GM18505 (cell line): ENCODE data around the gene PPM1N.
"Not testable (repeated sequence)": the region's sequence is repeated elsewhere in the genome, so short reads cannot be mapped to it uniquely, and the experiment has no call there.

Source experiments
- ATAC-seq: cut with Tn5 transposase; IDR thresholded peaks from one replicate; pipeline ENCODE4 v1.9.1; 2021; ENCODE audit not compliant: unreplicated experiment
- POLR2A ChIP-seq: IDR thresholded peaks from 4 replicates; pipeline ENCODE4 v1.6.1; 2011; ENCODE audit warnings: borderline replicate concordance; ENCODE audit not compliant: insufficient read depth, insufficient read length; ENCODE audit errors: extremely low read depth

Gene PPM1N

GRCh38 chr19:45503909-45504308 is 5.7 kb downstream of the PPM1N start:
- ATAC-seq = no peak
- TF ChIP-seq POLR2A = no peak

DNA sequence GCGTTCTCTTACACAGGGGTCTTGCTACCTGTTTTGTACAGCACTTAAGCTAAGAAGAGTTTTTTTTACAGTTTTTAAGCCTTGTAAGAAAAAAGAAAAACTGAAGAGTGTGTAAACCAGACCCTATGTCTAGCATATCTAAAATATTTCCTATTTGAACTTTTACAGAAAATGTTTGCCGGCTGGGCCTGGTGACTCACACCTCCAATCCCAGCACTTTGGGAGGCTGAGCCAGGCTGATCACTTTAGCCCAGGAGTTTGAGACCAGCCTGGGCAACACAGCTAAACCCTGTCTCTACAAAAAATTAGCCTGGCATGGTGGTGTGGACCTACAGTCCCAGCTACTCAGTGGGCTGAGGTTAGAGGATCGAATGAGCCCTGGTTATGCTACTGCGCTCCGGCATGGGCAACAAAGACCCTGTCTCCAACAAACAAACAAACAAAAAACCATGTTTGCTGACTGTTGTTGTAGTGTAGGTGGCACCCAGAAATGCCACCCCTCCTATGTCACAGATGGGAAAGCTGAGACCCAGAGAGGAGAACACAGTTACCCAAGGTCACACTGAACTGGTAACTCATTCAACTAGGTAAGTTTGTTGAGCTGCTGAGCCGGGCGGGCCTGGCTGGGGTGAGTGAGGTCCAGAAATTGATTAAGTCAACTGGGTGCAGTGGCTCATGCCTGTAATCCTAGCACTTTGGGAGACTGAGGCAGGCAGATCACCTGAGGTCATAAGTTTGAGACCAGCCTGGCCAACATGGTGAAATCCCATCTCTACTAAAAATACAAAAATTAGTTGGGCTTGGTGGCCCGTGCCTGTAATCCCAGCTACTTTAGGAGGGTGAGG is 7.1 kb downstream of the PPM1N start:
- TF ChIP-seq POLR2A = no peak
- ATAC-seq = no peak

- ATAC-seq = no peak
- TF ChIP-seq POLR2A = no peak
These were observed 7.7 kb downstream of the PPM1N start for GRCh38 chr19:45505996-45506245.

DNA sequence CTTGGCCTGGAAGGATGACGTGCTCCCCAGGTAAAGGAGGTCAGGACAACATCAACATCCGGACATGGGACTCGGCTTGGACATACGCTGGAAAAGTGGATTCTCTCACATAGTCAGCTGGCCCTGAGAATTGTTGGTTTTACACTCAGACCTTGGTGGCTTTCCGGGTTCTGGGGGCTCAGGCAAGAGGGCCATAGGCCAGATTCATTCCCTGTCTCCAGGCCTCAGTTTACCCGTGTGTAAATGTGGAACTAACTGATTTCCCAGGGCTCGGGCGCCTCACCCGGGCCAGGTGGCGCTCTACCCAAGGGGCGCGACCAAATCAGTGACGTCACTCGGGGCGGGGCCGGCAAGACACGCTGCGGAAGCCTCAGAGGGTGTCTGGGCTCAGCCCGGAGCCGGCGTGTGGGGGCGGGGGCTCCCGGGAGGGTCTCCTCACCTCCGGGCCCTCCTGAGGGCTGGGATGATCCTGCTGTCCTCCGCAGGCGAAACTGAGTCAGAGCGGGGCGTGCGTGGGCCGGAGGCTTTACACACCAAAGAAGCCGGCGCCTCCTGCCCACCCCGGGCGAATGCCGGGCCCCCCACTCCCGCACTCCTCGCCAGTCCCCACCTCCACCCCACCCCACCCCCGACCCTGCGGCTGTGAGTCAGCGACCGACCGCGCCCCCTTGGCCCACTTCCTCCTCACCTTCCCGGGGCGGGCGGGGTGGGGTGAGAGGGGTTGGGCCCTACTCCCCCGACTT is 8.2 kb downstream of the PPM1N start:
- peak; percentile 63 for ATAC-seq
- TF ChIP-seq POLR2A = peak; percentile 75

DNA sequence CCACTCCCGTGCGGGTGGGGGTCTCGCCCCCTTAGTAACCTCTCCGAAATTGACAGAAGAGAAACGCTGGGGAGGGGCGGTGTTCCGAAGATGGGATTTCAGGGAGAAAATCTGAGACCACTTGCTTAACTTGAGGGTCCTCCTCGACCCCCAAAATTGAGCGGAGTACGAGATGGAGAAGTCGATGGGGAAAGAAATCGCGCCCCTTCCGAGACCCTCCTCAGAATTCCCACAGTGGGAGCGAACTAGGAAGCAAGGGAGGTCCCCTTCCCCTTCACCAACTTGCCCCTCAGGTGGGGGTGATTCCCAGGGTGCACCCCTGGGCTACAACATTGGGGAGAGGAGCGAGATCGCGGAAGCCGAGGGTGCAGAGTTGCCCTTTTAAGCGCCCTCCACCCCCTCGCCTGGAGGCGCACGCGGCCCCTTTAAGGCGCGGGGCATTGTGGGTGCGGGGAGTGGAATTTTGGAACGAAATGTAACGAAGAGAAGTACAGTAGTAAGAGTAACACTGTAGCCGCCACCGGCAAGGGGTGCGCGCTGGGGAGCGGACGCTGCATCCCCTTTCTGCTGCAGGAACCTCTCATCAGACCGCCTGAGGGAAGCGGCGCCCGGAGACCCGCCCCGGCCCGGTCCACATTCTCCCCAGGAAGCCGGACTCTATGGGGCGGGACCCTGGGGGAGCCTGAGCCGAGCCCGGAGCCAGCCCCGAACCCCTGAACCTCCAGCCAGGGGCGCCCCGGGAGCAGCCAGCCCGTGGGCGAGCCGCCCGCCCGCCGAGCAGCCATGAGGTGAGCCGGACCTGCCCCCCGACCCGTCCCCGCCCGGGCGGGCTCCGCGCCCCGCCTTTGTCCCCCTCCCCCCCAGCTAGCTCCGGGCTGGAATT is 9.0 kb downstream of the PPM1N start, which contains the start of gene VASP:
TSS of gene VASP (plus strand) at position 491 of the 883 bp plus-strand sequence. CDS start at position 784, 293 bp downstream.
- ATAC-seq = peak; percentile 47
- TF ChIP-seq POLR2A = peak; percentile 99

DNA sequence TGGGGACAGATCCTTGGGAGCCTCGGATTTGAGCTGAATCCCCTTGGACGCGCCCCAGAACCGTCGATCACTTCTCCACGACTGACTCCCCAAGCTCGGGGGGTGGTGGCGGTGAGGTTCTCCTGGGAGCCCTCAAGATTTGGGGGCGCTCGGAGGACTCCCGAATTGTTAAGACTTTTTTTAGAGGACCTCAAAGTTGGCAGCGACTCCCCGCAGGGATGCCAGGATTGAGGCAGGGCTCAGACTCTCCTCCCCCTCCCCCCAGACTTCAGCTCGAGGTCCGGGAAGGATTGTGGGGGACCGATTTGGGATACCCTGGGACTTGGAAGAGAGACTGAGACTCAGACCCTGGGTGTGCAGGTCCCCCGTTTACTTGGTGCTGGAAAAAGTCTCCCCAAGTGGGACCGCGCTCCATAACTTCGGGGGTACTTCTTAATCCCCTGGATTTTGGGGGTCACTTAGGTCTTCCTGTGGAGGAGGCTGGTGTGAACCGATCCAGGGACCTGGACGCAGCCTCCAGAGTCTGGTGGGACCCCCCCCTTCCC is 9.7 kb downstream of the PPM1N start:
- no peak for TF ChIP-seq POLR2A
- no peak for ATAC-seq

DNA sequence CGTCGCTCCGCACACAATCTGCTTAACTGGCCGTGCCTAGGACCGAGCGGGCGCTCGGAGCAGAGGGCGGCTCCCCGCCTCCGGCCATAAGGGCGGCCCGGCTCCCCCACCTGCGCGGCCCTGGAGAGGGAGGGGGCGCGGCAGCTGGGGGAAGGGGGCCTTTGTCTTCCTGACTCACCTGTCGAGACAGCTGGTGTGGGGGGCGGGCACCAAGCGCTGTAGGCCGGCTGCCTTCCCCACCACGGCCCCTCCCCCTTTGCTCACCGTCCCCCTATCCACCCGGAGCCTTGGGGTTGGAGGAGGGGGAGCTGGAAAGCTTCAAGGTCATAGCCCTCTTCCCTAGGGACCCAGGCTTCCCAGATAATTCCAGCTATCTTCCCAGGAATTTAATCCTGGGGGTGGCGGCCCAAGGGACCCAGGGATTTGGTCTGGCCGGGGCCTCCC is 10.2 kb downstream of the PPM1N start:
- ATAC-seq = no peak
- TF ChIP-seq POLR2A = no peak

DNA sequence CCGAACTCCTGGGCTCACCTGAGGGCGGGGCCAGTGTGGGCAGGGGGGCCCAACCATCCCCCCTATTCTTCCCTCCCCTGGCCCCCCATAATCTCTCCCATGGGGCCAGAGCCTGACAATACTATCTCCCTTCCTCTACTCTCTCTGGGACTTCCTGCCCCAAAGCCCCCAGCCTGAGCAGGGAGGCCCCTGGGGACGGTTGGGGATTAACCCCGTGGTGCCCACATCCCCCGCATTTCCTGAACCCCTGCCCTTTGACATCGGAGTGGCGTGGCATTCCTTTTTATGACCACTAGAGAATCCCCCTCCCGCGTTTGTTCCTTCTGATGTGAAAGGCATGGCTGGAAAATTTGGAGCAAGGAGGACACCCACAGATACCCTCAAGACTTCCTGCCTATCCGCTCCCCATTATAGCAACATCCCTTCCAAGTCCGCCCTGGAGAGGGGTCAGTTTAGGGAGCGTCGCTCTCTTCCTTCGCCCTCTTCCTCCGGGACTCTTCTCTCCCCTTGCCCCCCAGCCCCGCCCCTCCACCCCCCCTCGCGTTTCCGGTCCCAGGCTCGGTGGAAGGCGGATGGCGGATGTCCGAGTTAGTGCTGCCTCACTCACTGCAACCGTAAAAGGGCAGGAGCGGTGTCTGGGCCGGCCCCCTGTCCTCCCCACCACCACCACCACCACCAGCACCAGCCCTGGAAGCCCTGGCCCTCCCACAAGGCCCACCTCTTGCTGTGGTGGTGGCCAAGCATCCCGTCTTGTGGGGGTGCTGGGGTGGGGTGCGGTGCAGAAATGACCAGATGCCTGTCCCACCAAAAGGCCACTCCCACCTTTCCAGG is 10.8 kb downstream of the PPM1N start:
- TF ChIP-seq POLR2A = peak; percentile 40
- ATAC-seq = no peak

DNA sequence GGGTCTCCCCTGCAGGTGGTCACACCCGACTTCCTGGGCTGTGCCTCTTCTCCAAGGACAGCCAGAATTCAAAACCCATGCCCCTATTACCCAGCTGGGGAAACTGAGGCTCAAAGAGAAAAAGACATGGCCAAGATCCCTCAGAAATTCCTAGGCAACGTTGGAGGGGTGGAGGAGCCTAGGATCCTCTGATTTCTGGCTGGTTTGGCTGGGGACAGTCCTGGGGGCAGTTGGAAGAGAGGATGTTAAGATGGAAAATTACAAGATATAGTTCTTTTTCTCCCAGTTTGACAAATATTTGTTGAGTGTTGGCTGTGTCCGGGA is 11.4 kb downstream of the PPM1N start:
- TF ChIP-seq POLR2A = no peak
- ATAC-seq = no peak

- not testable (repeated sequence) for ATAC-seq
These were observed 12.1 kb downstream of the PPM1N start for GRCh38 chr19:45510352-45510751.

DNA sequence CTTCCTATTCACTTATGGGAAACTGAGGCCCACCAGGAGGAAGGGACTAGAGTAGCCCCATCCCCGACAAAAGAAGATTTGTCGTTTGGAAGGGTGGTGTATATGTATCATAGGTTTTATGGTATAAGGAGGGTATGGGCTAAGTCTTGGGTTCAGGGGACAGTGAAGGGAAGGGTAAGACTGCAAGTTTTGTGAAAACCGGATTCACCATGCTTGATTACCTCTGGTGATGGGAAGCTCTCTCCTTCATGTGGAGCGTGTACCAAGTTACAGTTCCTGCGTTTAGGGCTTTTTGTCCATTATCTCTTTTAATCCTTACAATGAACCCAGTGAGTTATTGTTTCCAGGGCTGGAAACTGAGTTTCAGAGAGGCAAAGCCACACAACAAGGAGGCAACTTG is 12.8 kb downstream of the PPM1N start:
- ATAC-seq = no peak
- TF ChIP-seq POLR2A = no peak

GRCh38 chr19:45512881-45513483 is 14.7 kb downstream of the PPM1N start:
- no peak for TF ChIP-seq POLR2A
- no peak for ATAC-seq
